Measurements from ENCODE around the gene MAGEC3.
"Not testable (repeated sequence)": the region's sequence is repeated elsewhere in the genome, so short reads cannot be mapped to it uniquely, and the experiment has no call there.

Gene MAGEC3, protein sequence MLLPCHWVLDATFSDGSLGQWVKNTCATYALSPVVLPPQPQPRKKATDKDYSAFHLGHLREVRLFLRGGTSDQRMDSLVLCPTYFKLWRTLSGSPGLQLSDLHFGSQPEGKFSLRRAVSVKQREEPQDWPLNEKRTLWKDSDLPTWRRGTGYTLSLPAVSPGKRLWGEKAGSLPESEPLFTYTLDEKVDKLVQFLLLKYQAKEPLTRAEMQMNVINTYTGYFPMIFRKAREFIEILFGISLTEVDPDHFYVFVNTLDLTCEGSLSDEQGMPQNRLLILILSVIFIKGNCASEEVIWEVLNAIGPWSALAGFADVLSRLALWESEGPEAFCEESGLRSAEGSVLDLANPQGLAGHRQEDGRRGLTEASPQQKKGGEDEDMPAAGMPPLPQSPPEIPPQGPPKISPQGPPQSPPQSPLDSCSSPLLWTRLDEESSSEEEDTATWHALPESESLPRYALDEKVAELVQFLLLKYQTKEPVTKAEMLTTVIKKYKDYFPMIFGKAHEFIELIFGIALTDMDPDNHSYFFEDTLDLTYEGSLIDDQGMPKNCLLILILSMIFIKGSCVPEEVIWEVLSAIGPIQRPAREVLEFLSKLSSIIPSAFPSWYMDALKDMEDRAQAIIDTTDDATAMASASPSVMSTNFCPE

DNA sequence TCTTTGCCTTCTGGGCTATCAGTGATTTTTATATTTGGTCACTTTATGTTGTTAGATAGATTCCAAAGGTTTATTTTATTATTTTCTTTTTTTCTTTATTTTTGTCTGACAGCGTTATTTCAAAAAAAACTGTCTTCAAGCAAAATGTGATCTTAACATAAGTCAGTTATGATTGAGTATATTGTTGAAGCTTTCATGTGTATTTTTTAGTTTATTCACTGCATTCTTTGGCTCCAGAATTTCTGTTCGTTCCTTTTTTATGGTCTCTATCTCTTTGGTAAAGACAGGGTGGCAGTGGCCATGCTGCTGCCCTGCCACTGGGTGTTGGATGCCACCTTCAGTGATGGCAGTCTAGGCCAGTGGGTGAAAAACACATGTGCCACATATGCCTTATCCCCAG is at the start of gene MAGEC3:
Gene MAGEC3, plus strand, starts transcription at position 301 of the 400 bp plus-strand sequence. Its CDS starts 0 bp downstream, at position 301.
- FAIRE-seq, result no peak

DNA sequence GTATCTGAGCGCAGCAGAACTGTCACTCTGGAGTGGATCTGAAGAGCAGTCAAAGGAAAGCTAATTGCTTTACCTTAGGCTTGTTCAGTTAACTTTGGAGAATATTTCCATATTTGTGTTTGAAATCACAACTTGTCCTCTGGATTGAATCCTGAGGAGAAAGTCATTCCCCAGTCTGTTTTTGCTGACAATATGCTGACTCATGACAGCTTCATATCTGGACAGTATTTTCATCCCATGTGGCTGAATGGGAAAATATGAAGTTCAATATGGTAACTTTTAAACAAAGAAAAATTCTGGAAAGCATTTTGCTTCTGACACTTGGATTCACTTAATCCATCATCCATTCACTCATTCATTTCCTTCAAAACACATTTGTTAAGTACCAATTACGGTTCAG is 46.3 kb upstream of the MAGEC3 start:
- FAIRE-seq, result no peak

DNA sequence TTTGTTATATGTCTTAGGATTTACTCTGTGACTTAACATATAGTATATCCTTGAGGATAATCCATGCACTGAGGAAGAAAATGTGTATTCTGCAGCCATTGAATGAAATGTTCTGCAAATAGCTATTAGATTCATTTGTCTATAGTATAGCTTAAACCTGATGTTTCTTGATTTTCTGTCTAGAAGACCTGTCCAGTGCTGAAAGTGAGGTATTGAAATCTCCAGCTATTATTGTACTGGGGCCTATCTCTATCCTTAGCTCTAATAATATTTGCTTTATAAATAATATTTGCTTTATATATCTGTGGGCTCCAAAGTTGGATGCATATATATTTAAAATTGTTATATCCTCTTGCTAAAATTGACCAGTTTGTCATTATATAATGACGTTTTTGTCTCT is 26.7 kb upstream of the MAGEC3 start:
- no peak for FAIRE-seq

DNA sequence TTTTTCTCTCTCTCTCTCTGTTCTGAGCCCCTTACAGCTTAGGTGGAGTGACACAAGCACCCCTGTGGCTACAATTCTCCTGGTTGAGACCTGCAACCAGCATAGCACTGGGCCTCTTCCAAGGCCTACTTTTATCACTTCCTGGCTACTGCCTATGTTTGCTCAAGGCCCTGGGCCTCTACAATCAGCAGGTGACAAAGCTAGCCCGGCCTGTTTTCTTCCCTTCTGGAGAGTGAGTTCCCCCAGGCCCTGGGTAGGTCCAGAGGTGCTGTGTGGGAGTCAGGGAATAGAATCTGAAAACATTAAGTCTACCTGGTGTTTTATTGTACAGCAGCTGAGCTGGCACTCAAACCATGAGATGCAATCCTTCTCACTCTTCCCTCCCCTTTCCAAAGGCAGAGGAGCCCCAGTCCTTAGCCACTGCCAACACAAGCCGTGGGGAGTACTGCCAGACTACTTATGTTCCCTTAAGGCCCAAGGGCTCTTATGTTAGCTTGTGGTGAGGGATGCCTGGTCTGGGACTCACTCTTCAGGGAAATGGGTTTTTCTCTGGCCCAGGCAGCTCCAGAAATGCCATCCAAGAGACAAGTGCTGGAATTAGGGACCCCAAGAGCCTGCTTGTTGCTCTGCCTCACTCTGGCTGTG is 23.8 kb upstream of the MAGEC3 start:
- no peak for FAIRE-seq

DNA sequence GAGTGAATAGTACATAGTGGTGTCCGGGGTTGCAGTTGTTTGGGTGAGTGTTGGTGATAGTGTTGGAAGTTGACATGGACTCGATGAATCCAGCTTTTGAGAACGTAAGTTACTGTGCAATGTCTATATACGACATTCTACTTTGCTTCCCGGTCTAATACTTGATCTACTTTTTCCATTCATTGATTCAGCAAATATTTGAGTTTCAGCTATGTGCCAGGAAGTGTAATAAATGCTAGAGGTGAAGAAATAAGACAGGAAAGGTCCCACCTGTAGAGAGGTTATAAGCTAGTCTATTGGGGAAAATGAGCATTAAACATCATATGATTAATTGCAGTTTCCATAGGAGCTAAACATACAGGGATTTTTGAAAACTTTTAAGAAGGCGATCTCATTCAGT is 22.2 kb upstream of the MAGEC3 start:
- no peak for FAIRE-seq

DNA sequence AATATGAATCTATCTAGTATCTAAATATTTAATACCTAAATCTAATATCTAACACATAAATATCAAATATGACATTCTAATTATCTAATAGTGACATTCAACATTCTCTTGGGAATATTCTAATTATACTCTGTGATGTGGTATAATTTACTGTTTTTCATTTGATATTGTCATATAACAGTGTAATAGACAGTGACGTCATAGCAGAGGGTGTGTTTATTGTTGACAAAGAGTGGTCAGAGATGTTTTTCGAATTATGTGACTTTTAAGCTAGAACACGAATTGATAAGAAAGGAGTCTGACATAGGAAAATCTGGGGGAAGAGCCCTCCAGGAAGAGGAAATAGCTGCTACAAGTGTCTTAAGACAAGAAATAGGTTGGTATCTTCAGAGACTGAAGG is 5.9 kb upstream of the MAGEC3 start:
- no peak for FAIRE-seq

DNA sequence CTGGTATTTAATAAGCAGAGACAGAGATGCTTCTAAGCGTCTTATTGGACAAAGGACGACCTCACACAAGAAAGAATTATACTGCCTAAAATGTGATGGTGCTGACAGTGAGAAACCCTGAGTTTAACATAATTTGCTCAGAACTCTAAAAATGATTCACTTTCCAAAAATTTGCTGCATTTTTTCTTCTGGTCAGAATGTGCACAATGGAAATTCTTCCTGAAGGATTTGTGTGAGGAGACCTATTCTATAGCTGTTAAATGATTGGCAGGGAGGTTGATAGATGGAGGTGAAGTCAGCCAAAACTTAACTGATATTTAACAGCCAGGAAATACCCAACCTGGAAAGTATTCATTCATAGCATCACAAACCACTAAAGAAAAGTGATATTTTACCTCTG is 1.7 kb downstream of the MAGEC3 start:
- FAIRE-seq, result no peak

DNA sequence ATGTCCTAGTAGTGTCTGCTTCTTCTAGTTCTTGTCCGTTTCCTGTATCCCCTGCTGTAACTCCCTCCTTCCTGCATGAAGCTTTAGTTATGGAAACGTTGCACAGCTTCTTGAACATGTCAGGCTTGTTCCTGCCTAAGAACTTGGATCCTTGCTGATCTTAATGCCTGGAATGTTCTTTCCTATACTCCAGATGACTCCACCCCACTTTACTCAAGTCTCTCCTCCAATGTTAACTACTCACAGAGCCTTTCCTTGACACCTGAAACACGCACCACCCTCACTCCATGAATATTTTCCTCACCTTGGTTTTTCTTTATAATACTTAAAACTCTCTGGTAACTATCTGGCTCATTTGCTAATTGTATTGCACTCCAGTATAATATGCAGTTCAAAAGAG is 19.4 kb downstream of the MAGEC3 start:
- FAIRE-seq, result no peak

DNA sequence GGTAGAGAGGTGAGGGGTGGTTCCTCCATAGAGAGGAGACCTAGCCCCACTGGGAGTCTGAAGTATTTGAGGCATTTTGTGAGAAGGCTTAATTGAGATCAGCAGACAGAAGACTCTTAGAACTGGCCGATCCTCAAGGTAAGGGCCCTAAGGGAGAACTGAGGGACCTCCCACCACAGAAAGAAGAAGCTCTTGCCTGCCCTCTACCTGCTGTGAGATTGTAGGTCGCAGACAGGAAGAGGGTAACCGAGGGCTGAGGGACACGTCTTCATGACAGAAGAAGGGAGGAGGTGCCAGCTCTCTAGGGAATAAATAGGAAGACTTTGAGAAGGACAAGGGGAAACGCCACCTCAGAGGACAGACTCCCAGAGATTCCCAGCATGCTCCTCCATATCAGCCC is 41.5 kb downstream of the MAGEC3 start:
- FAIRE-seq, result no peak

DNA sequence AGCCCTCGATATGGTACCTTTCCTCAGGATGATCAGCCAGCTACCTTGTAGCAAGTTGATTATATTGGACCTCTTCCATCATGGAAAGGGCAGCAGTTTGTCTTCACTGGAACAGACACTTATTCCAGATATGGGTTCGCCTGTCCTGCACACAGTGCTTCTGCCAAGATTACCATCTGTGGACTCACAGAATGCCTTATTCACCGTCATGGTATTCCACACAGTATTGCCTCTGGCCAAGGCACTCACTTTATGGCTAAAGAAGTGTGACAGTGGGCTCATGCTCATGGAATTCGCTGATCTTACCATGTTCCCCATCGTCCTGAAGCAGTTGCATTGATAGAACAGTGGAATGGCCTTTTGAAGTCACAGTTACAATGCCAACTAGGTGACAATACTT is 50.7 kb downstream of the MAGEC3 start:
- not testable (repeated sequence) for FAIRE-seq

DNA sequence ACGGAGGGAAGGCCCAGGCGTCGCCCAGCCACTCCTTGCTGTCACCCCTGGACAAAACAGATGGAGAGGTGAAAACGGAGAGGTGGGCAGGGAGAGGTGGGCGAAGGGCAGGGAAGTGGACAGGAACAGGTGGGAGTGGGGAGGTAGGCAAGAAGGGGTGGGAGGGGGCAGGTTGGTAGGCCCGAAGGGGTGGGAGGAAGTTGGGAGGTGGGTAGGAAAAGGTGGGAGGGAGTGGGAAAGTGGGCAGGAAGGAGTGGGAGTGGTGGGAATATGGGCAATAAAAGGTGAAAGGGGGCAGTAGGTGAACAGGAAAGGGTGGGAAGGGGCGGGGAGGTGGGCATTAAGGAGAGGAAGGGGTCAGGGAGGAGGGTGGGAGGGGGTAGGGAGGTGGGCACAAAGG is 56.6 kb downstream of the MAGEC3 start:
- no peak for FAIRE-seq

DNA sequence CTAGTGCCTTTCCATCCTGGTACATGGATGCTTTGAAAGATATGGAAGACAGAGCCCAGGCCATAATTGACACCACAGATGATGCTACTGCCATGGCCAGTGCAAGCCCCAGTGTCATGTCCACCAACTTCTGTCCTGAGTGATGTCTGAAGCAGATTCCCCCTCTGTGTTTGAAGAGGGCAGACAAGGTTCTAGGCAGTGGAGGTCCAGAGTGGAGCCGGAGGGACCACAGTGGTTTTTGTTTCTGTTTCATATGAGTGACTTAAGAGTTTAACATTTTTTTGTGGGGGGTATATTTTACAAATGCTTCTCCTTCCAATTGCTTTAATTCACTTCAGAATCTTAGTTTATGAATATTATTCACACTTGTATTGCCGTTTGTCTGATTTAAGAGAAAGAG is 59.6 kb downstream of the MAGEC3 start:
- no peak for FAIRE-seq

DNA sequence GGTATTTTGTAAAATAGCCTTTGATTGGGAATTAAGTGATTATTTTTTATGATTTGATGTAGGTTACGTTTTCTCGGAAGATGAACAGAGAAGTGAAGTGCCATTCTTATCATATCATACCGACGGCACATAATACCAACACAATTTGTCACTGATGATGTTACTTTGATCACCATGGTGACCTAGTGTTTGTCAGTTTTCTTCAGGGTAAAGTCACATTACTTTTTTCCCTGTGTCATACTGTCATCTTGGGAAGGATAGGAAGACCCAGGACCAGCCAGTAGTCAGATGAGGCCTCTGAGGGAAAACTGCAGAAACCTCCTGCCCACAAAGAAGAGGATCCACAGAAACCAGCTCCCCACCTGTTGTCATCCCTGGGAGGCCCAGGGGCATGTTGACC is 64.2 kb downstream of the MAGEC3 start:
- FAIRE-seq, result no peak

DNA sequence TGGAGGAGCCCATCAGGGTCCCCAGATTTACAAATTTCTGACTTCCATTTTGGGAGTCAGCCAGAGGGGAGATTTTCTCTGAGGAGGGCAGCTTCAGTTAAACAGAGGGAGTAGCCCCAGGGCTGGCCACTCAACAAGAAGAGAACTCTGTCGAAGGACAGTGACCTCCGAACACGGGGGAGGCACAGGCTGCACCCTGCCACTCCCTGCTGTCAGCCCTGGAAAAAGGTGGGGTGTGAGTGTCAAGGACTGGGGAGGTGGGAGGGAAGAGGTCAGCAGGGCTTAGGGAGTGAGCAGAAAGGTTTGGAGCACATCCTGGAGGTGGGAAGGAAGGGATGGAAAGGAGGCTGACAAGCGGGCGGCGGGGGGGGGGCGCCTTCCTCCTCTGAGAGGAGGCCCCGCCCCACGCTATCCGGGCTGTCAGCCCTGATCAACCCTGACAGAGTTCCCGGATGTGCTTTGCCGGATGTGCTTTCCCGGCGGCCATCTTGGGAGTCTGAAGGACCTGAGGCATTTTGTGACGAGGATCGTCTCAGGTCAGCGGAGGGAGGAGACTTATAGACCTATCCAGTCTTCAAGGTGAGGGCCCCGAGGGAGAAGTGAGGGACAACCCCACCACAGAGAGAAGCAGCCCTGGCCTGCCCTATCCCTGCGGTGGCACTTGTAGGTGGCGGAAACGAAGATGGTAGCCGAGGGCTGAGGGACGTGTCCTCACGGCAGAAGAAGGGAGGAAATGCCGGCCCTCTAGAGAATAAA is 65.5 kb downstream of the MAGEC3 start, which contains the start of gene MAGEC1:
Gene MAGEC1, plus strand, starts transcription at position 495 of the 756 bp plus-strand sequence. CDS start 1,179 bp downstream, outside the sequence.
- no peak for FAIRE-seq

DNA sequence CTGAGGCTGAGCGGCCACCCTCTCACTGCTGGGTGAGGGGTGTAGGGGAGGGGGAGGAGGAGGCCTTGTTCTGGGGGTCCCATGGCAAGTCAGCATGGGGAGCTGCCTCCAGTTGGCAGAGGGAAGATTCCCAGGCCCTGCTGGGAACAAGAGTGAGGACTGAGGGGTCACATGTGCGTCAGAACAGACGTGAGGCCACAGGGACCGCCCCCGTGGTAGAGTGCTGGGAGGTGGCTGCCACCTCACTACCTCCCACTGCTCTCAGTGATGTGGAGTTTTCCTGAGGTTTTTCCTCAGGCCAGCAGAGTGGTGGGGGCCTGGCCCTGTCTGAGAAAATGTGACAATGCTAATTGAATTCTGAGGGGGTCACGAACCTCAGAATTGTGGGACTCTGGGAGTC is 66.1 kb downstream of the MAGEC3 start:
- FAIRE-seq, result no peak

DNA sequence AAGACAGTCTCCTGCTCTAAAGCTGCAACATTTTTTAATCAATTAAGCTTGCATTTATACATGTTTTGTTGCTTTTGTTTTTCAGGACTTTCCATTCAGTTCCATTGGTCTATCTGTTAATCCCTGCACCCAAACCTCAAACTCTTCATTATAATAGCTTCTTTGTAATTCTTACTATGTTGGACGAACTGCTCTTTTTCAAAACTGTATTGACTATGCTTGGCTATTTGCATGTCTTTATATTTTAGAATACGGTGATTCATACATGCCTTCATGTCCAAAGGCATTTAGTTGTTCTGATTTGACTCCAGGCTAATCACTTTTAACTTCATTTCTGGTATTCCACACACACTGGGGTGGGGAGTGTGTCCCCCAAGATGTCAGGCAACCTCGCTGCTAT is 79.7 kb downstream of the MAGEC3 start:
- no peak for FAIRE-seq

DNA sequence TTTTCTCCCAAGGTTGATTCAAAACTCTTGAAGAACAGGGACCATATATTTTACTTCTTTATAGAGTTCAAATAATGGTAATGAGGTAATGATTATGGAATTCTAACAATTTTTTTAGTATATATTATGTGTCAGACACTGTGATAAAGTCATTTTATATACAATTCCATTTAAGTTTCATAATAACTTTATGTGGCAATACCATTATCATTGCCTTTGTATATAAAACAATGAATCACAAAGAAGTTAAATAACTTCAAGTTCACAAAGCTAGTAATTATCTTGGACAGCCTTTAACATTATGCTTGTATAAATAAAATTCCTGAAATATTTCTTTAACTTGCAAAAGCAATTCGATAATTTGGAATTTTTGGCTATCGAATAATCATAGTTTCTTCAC is 86.2 kb downstream of the MAGEC3 start:
- FAIRE-seq, result peak; percentile 39

DNA sequence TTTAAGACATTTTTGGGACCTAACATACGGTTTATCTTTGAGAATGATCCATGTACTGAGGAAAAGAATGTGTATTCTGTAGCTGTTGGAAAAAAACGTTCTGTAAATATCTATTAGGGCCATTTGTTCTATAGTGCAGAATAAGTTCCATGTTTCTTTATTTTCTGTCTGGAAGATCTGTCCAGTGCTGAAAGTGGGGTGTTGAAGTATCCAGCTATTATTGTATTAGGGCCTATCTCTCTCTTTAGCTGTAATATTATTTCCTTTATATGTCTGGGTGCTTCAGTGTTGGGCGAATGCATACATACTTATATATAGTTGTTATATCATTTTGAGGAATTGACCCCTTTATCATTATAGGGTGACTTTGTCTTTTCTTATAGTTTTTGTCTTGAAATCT is 90.3 kb downstream of the MAGEC3 start:
- FAIRE-seq, result no peak

DNA sequence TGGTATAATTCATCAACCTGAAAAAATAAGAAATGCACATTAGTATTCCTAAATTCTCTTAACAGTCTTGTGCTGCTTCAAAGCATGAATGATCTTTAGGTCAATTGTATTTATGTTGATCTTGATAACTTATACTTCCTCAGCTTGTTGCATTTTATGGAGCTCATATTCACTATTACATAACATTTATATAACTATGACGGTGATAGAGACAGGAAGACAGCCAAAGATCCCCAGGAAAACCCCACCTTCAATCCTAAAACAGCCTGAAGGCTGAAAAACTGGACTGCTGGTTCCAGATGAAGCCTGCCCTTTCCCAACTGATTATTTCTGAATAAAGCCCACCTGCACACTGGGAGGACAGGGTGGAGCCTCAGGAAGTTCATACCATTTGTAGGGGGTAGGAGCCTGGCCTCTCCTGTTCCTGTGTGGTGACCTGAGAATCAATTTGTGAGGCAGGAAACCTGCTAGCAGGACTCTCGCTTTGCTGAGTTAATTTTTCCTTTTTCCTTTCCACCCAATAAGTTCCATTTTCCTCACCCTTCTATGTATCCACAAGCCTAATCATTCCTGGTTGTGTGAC is 96.0 kb downstream of the MAGEC3 start:
- FAIRE-seq, result no peak

DNA sequence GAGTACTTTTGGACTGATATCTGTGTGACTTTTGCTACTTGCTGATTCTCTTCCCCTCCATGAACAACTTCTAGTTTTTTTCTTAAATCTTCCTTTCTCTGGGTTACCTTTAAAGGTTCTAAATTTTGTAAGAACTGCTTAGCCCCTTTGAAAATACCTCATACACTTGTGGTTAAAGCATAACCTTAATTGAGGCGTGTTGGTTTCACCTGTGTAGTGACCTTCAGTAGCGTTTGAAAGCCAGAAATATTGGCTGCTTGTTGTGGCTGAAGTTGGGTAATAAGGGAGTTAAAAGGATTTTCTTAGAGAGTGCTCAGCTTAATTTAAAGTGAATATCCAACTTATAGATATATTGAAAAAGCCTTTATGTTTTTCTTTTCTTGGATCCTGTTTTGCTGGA is 97.5 kb downstream of the MAGEC3 start:
- FAIRE-seq, result no peak

DNA sequence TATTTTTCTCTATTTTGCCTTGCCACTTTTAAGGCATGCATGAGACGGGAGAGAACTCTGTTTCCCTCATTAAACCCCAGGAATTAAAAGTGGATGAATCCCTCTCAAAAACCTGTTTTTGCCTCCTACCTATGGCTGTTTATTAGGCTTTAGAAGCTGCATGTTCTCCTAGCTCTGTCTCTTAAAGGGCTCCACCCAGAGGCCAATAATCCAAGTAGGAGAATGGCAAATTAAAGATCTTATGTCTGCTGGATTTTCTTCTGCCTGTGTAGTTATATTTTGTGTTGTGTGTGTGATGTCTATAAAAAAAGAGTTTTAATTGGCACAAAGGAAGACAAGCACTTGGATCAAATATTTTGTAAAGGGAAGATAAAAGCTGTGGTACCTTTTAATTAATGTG is 98.0 kb downstream of the MAGEC3 start:
- no peak for FAIRE-seq

DNA sequence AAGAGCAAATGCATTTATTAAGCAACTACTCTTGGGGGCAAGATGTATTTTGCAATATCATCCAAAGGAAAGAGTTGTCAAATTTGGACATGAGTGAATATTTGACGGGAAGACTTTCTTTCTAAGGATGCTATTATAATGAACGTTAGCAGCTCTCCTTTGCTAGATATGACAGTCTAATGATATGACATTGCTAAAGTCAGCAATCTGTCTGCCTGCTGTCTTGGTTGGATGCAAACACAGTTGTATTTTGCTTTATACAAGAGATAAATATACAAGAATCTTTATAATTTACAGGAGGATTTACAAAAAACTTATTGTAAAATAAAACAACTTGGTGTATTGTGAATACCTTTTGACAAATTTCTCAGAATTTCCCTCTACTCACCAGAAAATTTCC is 103.1 kb downstream of the MAGEC3 start:
- no peak for FAIRE-seq

DNA sequence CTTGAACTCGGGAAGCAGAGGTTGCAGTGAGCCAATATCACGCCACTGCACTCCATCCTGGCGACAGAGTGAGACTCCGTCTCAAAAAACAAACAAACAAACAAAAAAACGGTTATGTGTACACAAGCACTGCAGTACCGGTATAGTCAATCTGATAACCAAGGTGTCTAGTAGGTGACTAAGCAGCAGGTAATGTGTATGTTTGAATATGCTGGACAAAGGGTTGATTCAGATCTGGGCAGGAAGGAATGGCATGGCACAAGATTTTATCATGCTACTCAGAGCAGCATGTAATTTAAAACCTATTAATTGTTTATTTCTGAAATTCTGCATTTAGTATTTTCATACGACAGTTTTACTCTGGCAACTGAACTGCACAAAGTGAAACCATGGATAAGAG is 107.3 kb downstream of the MAGEC3 start:
- no peak for FAIRE-seq

Data from endometrium (tissue), 2 donors.